Progenitor cell of endocrine pancreas (in vitro differentiated cells): ENCODE measurements around the gene SH2D6. TPM values are rescaled to one million over a fixed set of nuclear protein-coding genes. Genes with fewer than 3 reads are reported as not detected.
"Not testable (repeated sequence)": the region's sequence is repeated elsewhere in the genome, so short reads cannot be mapped to it uniquely, and the experiment has no call there.

Experiments used
- DNase-seq: peaks from one replicate; pipeline ENCODE4 v3.0.0; 2021; ENCODE audit warnings: low spot score; ENCODE audit not compliant: unreplicated experiment
- H3K27ac Mint-ChIP-seq: 2 replicates; pipeline ENCODE4 v1.8.0; 2021; ENCODE audit warnings: mild to moderate bottlenecking, moderate library complexity, mixed read lengths
- H3K27me3 Mint-ChIP-seq: 2 replicates; pipeline ENCODE4 v1.8.0; 2021; ENCODE audit warnings: mixed read lengths
- H3K36me3 Mint-ChIP-seq: 2 replicates; pipeline ENCODE4 v1.8.0; 2022; ENCODE audit warnings: mixed read lengths; ENCODE audit not compliant: insufficient read depth
- H3K4me1 Mint-ChIP-seq: 2 replicates; pipeline ENCODE4 v1.8.0; 2021; ENCODE audit warnings: low read depth, mixed read lengths
- H3K4me3 Mint-ChIP-seq: 2 replicates; pipeline ENCODE4 v1.8.0; 2021; ENCODE audit warnings: low read depth, mild to moderate bottlenecking, moderate library complexity, mixed read lengths
- H3K9me3 Mint-ChIP-seq: 2 replicates; pipeline ENCODE4 v1.8.0; 2021; ENCODE audit warnings: low read depth, mixed read lengths
- CTCF ChIP-seq: fragments of 200-600 bp; sonication (generic); IDR thresholded peaks from one replicate; pipeline ENCODE4 v1.5.0; 2021; ENCODE audit warnings: antibody characterized with exemption, mild to moderate bottlenecking; ENCODE audit not compliant: unreplicated experiment
- total RNA-seq: library from RNA; stranded (reverse); gene quantifications from 2 replicates; pipeline ENCODE4 v1.2.1, GENCODE V29; 2021

SH2D6 gene
- total RNA-seq, 1 donor from 2014 or later, result 0.29 TPM

GRCh38 chr2:85413592-85414420 lies 4.7 kb upstream of the SH2D6 start:
- H3K4me3 Mint-ChIP-seq, result peak overlapping the region; percentile 82
- peaks cover 3% of the 10 kb centered on the region for H3K27me3 Mint-ChIP-seq
- H3K27ac Mint-ChIP-seq, result peak overlapping the region; percentile 88
- TF ChIP-seq CTCF, result peak; percentile 20
- no peak for DNase-seq
- H3K4me1 Mint-ChIP-seq, result peaks cover 3% of the 10 kb centered on the region
- no peaks in the 10 kb centered on the region for H3K9me3 Mint-ChIP-seq
- no peaks in the 10 kb centered on the region for H3K36me3 Mint-ChIP-seq

GRCh38 chr2:85414421-85414759 lies 4.1 kb upstream of the SH2D6 start:
- peak overlapping the region; percentile 82 for H3K4me3 Mint-ChIP-seq
- H3K27me3 Mint-ChIP-seq, H3K4me1 Mint-ChIP-seq, H3K27ac Mint-ChIP-seq, H3K9me3 Mint-ChIP-seq, DNase-seq, H3K36me3 Mint-ChIP-seq: not testable (repeated sequence)

- Mint-ChIP-seq H3K9me3 (no peaks in the 10 kb centered on the region), H3K36me3 (no peaks in the 10 kb centered on the region), H3K4me1 (peaks cover 14% of the 10 kb centered on the region), H3K27ac (no peak overlapping the region), H3K27me3 (peaks cover 3% of the 10 kb centered on the region), H3K4me3 (peak overlapping the region; percentile 42)
- DNase-seq, result no peak
- no peak for TF ChIP-seq CTCF
Measured at GRCh38 chr2:85414761-85415553, 3.6 kb upstream of the SH2D6 start.

- Mint-ChIP-seq H3K27me3 (peaks cover 3% of the 10 kb centered on the region), H3K4me1 (peaks cover 21% of the 10 kb centered on the region), H3K36me3 (no peaks in the 10 kb centered on the region), H3K9me3 (no peaks in the 10 kb centered on the region), H3K27ac (no peak overlapping the region), H3K4me3 (no peak overlapping the region)
- no peak for TF ChIP-seq CTCF
- no peak for DNase-seq
Measured at GRCh38 chr2:85415980-85416650, 2.4 kb upstream of the SH2D6 start.

- no peak for DNase-seq
- Mint-ChIP-seq H3K27me3 (peaks cover 3% of the 10 kb centered on the region), H3K36me3 (no peaks in the 10 kb centered on the region), H3K27ac (peak overlapping the region; percentile 93), H3K9me3 (no peaks in the 10 kb centered on the region), H3K4me1 (peaks cover 34% of the 10 kb centered on the region), H3K4me3 (peak overlapping the region; percentile 91)
- no peak for TF ChIP-seq CTCF
Measured at GRCh38 chr2:85419009-85419675, 628 bp downstream of the SH2D6 start.
